ENCODE results near the gene ARFGEF2. TPM values are rescaled to one million over a fixed set of nuclear protein-coding genes. Genes with fewer than 3 reads are reported as not detected.

The ARFGEF2 gene
- total and polyA plus RNA-seq, 10 of the 15 experiments (the other 5 are each of a cell fraction or from before 2014, with no cell fraction given): 5.2 to 24.1 (median 17.7) TPM

- Histone ChIP-seq H3K79me2 (ENCODE audit: control insufficient read depth, insufficient read depth, low read length) (no peaks in the 10 kb centered on the region), H3K9ac (ENCODE audit: control insufficient read depth, insufficient read depth, low read length) (no peak overlapping the region), H3K4me2 (ENCODE audit: control insufficient read depth, insufficient read depth) (no peak overlapping the region), H4K20me1 (ENCODE audit: control insufficient read depth, insufficient read depth) (no peaks in the 10 kb centered on the region), H3K4me1 (ENCODE audit: control insufficient read depth, insufficient read depth, low read length) (no peaks in the 10 kb centered on the region), H3K36me3 (ENCODE audit: control insufficient read depth in 2 of 2, insufficient read depth in 2 of 2, low read length in 1 of 2) (peaks cover 19 to 52% of the 10 kb centered on the region in 2 experiments), H3K27ac (ENCODE audit: control insufficient read depth, insufficient read depth) (no peak overlapping the region), H3K4me3 (no peak overlapping the region), H3K9me3 (replicated peaks; ENCODE audit: control insufficient read depth, insufficient read depth, low read length) (no peaks in the 10 kb centered on the region), H3K27me3 (replicated peaks in 1 of 2; ENCODE audit: control insufficient read depth in 2 of 2, insufficient read depth in 2 of 2, low read length in 1 of 2) (no peaks in the 10 kb centered on the region), H2AFZ (ENCODE audit: control insufficient read depth, low read depth, low read length) (no peak overlapping the region)
- in situ Hi-C loops (cut with MboI) (no loop called here), intact Hi-C loops (cut with micrococcal nuclease; ENCODE audit: unreplicated experiment) (no loop called here)
- DNase-seq (ENCODE audit: low read depth, low spot score) (no peak), FAIRE-seq (no peak), ATAC-seq (no peak)
- POLR2A ChIA-PET: no interaction called here
- RAD21 ChIA-PET (ENCODE audit: unreplicated experiment): no interaction called here
- no TSS peak for BruUV-seq (replicated peaks)
- 47% methylated on average over 1 of the region's 1 CpG for WGBS (ENCODE audit: insufficient coverage, insufficient replicate concordance, low lambda C conversion rate, missing lambda C conversion rate)
- TF ChIP-seq IKZF2 (IDR thresholded peaks at IDR 0.05): no peak
- no peak for TF ChIP-seq BACH1 (IDR thresholded peaks at IDR 0.05; ENCODE audit: borderline replicate concordance)
- no peak for TF ChIP-seq SPI1 (IDR thresholded peaks at IDR 0.05; ENCODE audit: borderline replicate concordance, insufficient read depth, low read depth, low read length)
- TF ChIP-seq ETV6 (conservative IDR thresholded peaks at IDR 0.05 in 1 of 2, IDR thresholded peaks at IDR 0.05 in 1 of 2; ENCODE audit: borderline replicate concordance in 1 of 2, low read depth in 1 of 2): no peak
- no peak for TF ChIP-seq NR2C2 (IDR thresholded peaks at IDR 0.05; ENCODE audit: borderline replicate concordance, control insufficient read depth, insufficient read length, low read depth)
- no peak for TF ChIP-seq ZNF384 (IDR thresholded peaks at IDR 0.05; ENCODE audit: borderline replicate concordance, low read depth, low read length)
- no peak for TF ChIP-seq BHLHE40 (IDR thresholded peaks at IDR 0.05; ENCODE audit: borderline replicate concordance in 1 of 2, low read depth in 2 of 2, low read length in 1 of 2)
- TF ChIP-seq CBX3 (IDR thresholded peaks at IDR 0.05; ENCODE audit: borderline replicate concordance, low read depth): no peak
- TF ChIP-seq ZZZ3 (IDR thresholded peaks at IDR 0.05; ENCODE audit: control insufficient read depth, insufficient read length, low read depth): no peak
- no peak for TF ChIP-seq ZSCAN29 (IDR thresholded peaks at IDR 0.05)
- TF ChIP-seq, protein P1, sequence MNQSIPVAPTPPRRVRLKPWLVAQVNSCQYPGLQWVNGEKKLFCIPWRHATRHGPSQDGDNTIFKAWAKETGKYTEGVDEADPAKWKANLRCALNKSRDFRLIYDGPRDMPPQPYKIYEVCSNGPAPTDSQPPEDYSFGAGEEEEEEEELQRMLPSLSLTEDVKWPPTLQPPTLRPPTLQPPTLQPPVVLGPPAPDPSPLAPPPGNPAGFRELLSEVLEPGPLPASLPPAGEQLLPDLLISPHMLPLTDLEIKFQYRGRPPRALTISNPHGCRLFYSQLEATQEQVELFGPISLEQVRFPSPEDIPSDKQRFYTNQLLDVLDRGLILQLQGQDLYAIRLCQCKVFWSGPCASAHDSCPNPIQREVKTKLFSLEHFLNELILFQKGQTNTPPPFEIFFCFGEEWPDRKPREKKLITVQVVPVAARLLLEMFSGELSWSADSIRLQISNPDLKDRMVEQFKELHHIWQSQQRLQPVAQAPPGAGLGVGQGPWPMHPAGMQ (IDR thresholded peaks at IDR 0.05; ENCODE audit: borderline replicate concordance): no peak
- no peak for TF ChIP-seq CREM (IDR thresholded peaks at IDR 0.05; ENCODE audit: low read depth)
- no peak for TF ChIP-seq STAT1 (conservative IDR thresholded peaks at IDR 0.05)
- no peak for TF ChIP-seq USF2 (IDR thresholded peaks at IDR 0.05; ENCODE audit: borderline replicate concordance, low read depth, low read length)
- no peak for TF ChIP-seq TCF3 (IDR thresholded peaks at IDR 0.05; ENCODE audit: borderline replicate concordance, insufficient read depth, low read depth, low read length)
- TF ChIP-seq EGR1 (IDR thresholded peaks at IDR 0.05; ENCODE audit: borderline replicate concordance in 1 of 2, low read depth in 2 of 2, low read length in 2 of 2): no peak
- TF ChIP-seq CBX5 (IDR thresholded peaks at IDR 0.05; ENCODE audit: low read depth): no peak
- CTCF ChIA-PET: no interaction called here
- SMC1A ChIA-PET (ENCODE audit: uncharacterized antibody, unreplicated experiment): interaction anchor here (0.9 kb wide), 1 partner anchor 64 kb away, joined by 5 read pairs; no protein-coding TSS in a partner anchor
Measured at GRCh38 chr20:48990467-48990866, 69.0 kb downstream of the ARFGEF2 start.
